G401 (cell line): ENCODE results near the gene INHBB. TPM values are rescaled to one million over a fixed set of nuclear protein-coding genes. Genes with fewer than 3 reads are reported as not detected.
"Not testable (repeated sequence)": the region's sequence is repeated elsewhere in the genome, so short reads cannot be mapped to it uniquely, and the experiment has no call there.

Experiments used
- DNase-seq: peaks from one replicate; pipeline ENCODE4 v3.0.0-alpha.2; 2015; ENCODE audit warnings: low spot score
- in situ Hi-C: cut with HindIII; loops from 2 replicates; pipeline ENCODE4 v1.10.0; 2016; ENCODE audit warnings: low sequenced_read_pairs, mixed read lengths
- total RNA-seq: library from RNA; depleted of rRNA; stranded (reverse); fragments of >200 nt; shearing (Covaris generic); gene quantifications from 2 replicates; pipeline ENCODE4 v1.2.3, GENCODE V29; 2014

Gene INHBB
- total RNA-seq, 1 experiment from 2014 or later = not detected

- in situ Hi-C loops = no loop called here
- DNase-seq = no peak
Measured at GRCh38 chr2:120390381-120391055, 44.6 kb downstream of the INHBB start.

- DNase-seq, in situ Hi-C loops: not testable (repeated sequence)
Measured at GRCh38 chr2:120391382-120391781, 45.4 kb downstream of the INHBB start.

- in situ Hi-C loops = no loop called here
Measured at GRCh38 chr2:120391911-120392665, 46.2 kb downstream of the INHBB start.

GRCh38 chr2:120392923-120393322 lies 47.0 kb downstream of the INHBB start:
- in situ Hi-C loops = no loop called here
- no peak for DNase-seq

More at GRCh38 chr2:120391911-120392665, 46.2 kb downstream of the INHBB start:
- DNase-seq = no peak

DNA sequence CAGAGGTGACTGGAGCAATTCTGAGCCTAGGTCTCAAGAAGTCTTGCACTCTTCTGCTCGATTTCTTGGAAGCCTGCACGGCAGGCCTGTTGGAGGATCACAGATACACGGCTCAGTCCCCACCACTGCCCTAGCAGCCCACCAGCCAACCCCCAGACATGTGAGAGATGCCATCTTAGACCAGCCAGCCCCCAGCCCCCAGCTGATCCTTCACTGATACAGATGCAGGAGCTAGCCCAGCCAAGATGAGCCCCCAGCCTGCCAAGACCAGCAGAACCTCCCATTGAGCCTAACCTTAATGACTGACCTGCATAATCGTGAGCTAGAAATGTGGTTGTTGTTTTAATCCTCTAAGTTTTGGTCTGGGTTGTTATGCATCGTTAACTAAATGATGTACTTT lies 47.5 kb downstream of the INHBB start:
- in situ Hi-C loops = no loop called here
- no peak for DNase-seq

DNA sequence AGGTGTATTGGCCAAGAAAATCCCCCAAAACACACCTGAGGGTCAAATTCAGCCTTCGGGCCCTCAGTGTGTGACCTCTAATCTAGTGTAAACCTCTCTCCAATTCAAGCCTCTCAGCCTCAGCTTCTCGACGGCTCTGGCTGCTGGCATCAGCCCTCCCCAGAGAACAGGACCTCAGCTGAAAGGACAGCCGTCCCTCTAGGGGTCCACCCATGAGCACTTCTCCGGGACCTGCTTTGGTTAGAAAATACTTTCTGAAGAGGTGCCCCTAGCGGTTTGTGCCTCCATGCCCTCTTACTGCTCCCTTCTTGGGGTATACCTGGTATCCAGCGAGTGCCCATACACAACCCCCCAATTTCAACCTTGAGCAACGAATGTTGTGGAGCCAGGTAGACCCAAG lies 48.8 kb downstream of the INHBB start:
- in situ Hi-C loops = no loop called here
- no peak for DNase-seq

DNA sequence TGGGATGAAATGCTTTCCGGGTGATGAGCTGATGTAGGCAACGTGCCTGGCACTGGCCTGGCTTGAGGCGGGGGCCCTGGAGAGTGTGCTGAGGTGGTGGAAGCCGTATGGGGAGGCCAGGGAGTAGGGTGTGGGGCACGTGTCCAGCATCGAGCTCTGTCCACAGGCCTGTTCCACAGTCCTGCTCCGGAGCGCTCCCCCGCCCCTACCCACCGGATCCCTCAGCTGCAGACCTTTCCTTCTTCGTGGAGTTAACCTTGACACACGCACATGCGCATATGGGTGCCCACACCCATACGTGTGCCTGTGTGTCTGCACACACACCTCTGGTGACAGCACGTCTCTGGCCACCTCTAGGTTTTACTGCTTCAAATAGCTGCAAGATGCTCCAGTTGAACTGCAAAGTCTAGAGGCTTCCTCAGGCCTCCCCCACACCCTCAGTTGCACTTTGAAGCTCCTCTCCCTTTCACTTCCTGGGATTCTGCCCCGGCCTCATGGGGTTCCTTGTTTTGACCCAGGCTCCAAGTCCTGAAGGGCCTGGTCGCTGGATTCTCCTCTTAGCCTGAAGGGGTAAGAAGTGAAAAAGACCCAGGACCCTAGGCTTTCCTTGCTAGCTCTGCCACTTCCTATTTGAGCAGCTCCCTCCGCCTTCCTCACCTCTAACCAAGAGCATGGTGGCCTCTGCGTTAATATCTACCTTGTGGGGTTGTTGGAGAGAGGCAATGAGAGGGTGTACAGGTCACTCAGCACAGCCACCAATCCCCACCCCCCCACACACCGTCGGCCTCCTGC lies 49.5 kb downstream of the INHBB start:
- in situ Hi-C loops = no loop called here
- DNase-seq = no peak

DNA sequence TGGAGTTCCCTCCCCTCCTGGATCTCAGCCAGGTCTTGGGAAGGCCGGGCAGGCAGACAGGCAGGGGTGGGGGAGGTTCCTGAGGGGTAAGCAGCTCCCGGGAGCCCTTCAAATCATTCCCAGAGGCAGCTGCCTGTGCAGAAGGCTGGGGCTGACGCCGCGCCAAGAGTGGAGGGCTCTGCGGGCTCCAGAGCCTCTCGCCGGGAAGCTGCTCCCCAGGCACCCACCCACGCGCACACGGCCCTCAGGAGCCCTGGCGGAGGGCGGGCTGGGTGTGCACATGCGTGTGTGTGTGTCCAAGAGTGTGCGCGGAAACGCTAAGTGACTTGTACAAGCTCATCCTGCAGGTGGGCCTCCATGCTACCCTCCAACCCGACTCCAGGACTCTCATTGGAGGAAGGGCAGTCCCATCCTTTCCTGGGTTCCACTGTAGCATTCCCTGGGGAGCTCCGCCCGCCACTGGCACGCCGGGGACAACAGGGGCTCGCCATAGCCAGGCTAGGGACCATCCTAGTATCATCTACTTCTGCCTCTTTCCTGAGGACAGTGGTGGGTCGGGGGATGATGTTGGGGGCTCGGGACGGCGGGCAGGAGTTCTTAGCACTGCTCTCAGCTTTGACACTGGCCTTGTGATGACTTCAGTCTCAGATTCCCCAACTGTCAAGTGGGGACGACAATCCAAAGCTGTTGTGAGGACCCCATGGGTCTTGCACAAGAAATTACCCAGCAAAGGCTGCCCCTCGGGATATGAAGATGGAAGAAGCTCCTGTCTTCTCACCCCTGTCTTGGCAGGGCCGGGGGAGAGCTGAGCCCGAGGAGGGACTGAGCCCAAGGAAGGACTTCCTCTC lies 50.3 kb downstream of the INHBB start:
- no peak for DNase-seq
- in situ Hi-C loops = no loop called here

DNA sequence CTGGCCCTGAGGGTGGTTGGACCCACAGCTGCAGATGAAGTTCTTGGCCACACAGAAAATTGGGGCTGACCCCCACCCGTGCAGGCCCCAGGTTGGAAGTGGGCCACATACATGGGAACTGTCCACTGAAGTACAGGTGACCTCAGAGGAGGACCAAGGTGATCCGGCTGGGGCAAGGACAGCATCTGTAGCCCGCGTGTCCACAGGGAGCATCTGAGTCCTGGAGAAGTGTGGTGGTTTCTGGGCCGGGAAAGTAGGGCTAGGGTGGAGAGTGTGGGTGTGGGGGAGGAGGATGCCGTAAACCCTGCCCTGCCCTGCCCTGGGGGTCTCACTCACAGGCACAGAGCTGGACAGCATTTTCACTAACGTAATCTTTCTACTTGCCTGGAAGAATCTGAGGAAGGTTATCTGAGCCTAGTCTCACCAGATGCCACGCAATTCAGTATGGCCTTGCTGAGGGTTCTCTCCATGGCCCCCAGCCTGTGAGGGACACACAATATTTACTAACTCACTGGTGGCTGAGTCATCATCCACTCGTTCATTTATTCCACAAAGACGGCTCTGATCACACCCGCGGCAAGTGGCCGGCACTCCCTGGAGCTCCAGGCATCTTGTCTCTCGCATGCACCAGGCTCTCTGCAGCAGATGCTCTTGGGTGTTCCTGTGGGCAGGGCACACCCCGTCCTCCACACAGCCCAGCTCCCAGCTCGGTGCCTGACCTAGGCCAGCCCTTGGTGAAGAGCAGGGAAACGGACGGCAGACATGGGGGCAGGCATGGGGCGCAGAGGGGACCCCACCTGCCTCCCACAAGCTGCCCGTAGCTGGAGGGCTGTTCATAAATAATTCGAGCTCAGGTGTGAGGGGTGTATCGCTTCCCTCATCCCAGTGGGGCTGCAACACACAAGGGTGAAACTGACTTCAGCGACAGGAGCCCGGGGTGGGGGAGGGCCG lies 51.2 kb downstream of the INHBB start:
- in situ Hi-C loops = no loop called here

DNA sequence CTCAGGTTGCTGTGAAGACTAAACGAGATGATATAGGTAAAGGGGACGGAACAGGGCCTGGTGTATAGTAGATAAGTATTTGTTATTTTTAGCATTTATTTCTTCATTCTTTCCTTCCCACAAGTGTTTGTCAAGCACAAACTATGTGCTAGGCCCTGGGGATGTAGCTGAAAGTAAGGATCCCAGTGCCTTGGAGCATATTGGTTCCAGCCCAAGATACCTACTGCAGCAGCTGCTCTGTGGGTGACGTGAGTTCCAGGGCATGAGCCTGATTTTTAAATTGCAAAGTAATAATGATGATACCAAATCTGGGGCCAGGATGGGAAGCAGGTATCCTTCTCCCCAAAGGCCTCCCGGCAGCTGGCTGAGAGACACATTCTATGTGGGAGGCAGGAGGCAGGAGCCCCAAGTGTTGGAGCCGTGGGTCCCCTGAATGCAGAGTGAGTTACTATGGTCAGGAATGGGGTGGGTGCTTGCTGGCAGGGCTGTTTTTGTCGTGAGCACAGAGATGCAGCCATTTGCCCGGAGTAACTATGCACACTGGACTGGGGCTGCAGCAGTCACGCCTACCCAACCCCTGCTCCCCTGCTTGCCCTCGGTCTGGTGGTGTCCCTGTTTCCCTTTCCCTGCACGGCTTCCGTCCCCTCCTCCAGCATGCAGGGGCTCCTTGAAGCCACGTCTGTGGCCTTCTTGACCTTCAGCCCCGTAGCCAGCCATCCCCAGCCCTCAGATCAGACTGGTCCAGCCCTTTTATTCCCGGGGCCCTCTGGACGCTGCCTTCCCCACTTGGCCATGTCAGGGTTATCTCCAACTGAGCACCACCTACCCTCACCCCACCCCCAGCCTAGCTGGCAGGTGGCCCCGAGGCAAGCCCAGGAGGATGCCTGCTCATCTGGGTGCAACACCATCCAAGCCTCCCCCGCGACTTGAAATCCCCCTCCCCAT lies 52.4 kb downstream of the INHBB start:
- no peak for DNase-seq
- in situ Hi-C loops = no loop called here

More for the DNA sequence above, 51.2 kb downstream of the INHBB start:
- no peak for DNase-seq

- in situ Hi-C loops = no loop called here
- no peak for DNase-seq
Measured at GRCh38 chr2:120398996-120399888, 53.3 kb downstream of the INHBB start.

GRCh38 chr2:120399889-120400240 lies 53.9 kb downstream of the INHBB start:
- in situ Hi-C loops = no loop called here
- no peak for DNase-seq

- DNase-seq = no peak
- in situ Hi-C loops = no loop called here
Measured at GRCh38 chr2:120400551-120400950, 54.6 kb downstream of the INHBB start.
